ENCODE measurements around the gene VAC14.

DNA sequence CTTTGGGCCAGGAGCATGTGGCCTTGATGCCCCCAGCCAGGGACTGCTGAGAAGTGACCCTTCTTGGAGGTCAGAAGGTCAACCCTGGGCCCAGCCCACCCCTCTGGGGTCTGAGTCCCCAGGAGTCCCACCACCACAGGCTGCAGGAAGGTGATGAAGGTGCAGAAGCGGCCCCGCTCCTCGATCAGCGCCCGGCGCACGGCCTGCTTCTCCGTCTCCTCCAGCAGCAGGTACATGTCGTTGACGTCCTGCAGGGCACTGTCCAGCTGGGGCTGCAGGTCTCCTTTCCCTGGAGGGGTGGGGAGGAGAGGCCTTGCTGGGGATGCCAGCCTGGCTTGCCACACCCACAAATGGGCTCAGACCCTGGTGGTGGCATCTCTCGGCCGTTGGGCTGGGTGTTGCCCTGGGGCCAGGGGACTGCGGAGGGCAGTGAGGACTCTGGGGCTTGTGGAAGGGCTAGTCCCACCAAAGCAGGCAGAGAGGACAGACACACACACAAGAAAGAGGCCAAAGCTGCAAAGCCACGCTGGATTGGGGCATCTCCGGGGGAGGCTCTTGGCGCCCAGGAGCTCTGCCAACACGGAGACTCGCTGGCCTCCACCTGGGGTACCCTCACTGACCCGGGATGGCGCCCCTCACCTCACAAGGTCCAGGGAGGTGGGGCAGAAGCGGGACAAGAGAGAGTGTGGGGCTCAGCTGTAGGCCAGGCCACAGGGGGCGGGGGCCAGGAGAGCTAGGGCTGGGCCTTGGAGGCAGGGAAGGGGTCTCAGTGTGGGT is 122.6 kb downstream of the VAC14 start:
- TF ChIP-seq CTCF (IDR thresholded peaks at IDR 0.05) (no peak), POLR2A (IDR thresholded peaks at IDR 0.05) (no peak)
